HepG2 (cell line): ENCODE results near the gene PLSCR5. TPM values are rescaled to one million over a fixed set of nuclear protein-coding genes. Genes with fewer than 3 reads are reported as not detected.

Experiments used
- ATAC-seq: fragments of 200-7000 bp; cut with Tn5 transposase; 3 replicates; pipeline ENCODE4 v1.9.1; 2020; ENCODE audit warnings: mild to moderate bottlenecking, moderate library complexity
- BruUV-seq: library from RNA; stranded (reverse); fragments of 400-500 nt; replicated peaks from 2 replicates; lab custom pipeline; 2021; lab: Mats Ljungman, UMichigan
- CTCF ChIA-PET: fragments of 300-600 bp; formaldehyde crosslinking; extraction: SDS; loops from one replicate; lab custom pipeline; 2021; ENCODE audit warnings: low total read pairs, inconsistent platforms, low intra/inter-chr PET ratio; lab: Yijun Ruan, JAX
- POLR2A ChIA-PET: fragments of 350-600 bp; sonication (Branson Sonifier 250); formaldehyde crosslinking; loops from one replicate; lab custom pipeline; 2020; ENCODE audit warnings: antibody characterized with exemption, inconsistent platforms; lab: Yijun Ruan, JAX
- DNase-seq: peaks from one replicate; pipeline ENCODE4 v3.0.0-alpha.2; 2015; ENCODE audit warnings: low spot score
- FAIRE-seq: peaks from 3 replicates; lab custom pipeline; 2011; peaks lifted over from hg19 to GRCh38; lab: Jason Lieb, UNC
- H2AFZ ChIP-seq: one replicate; pipeline ENCODE4 v1.6.1; 2011; ENCODE audit warnings: low read length, inconsistent platforms
- H3K27ac ChIP-seq: fragments of 300-600 bp; 3 replicates; pipeline ENCODE4 v1.8.0; 2011; ENCODE audit warnings: mixed run types, mild to moderate bottlenecking, mixed read lengths, low read length, inconsistent platforms; ENCODE audit not compliant: insufficient read depth; ENCODE audit errors: extremely low read length
- H3K27me3 ChIP-seq, 2 experiments: fragments of 200-600 bp in 1 of 2; 2 replicates in 1 of 2; 3 replicates in 1 of 2; pipeline versions ENCODE4 v1.6.0 to v1.8.0; 2011; ENCODE audit warnings: low read length in 2 of 2, mild to moderate bottlenecking in 2 of 2, moderate library complexity in 2 of 2, inconsistent platforms in 1 of 2; ENCODE audit not compliant: insufficient read depth in 2 of 2, control insufficient read depth in 1 of 2
- H3K36me3 ChIP-seq, 2 experiments: fragments of 200-600 bp in 1 of 2; replicated peaks in 1 of 2; 2 replicates in 1 of 2; 3 replicates in 1 of 2; pipeline versions ENCODE4 v1.5.1 to v1.8.0; 2011; ENCODE audit warnings: low read length in 2 of 2, inconsistent platforms in 1 of 2; ENCODE audit not compliant: insufficient read depth in 2 of 2, control insufficient read depth in 1 of 2
- H3K4me1 ChIP-seq: 2 replicates; pipeline ENCODE4 v1.5.1; 2012; ENCODE audit warnings: low read length, inconsistent platforms; ENCODE audit not compliant: insufficient read depth
- H3K4me2 ChIP-seq: 2 replicates; pipeline ENCODE4 v1.6.0; 2011; ENCODE audit warnings: low read depth, low read length, inconsistent platforms
- H3K4me3 ChIP-seq, 3 experiments: fragments of 200-600 bp in 1 of 3; sonication (generic), shearing (Covaris generic) in 1 of 3; replicated peaks in 1 of 3; 2 replicates each; pipeline ENCODE4 v1.5.1; 2011 to 2016; ENCODE audit warnings: low read length in 3 of 3, inconsistent platforms in 2 of 3, low read depth in 2 of 3, mild to moderate bottlenecking in 2 of 3, control low read depth in 1 of 3, mixed read lengths in 1 of 3; ENCODE audit not compliant: insufficient read depth in 1 of 3
- H3K79me2 ChIP-seq: one replicate; pipeline ENCODE4 v1.6.1; 2011; ENCODE audit warnings: low read length, inconsistent platforms; ENCODE audit not compliant: insufficient read depth
- H3K9ac ChIP-seq: 2 replicates; pipeline ENCODE4 v1.6.0; 2011; ENCODE audit warnings: mild to moderate bottlenecking, low read depth, low read length, inconsistent platforms; ENCODE audit not compliant: insufficient read depth
- H3K9me3 ChIP-seq: 2 replicates; pipeline ENCODE4 v1.5.1; 2012; ENCODE audit warnings: mild to moderate bottlenecking, low read length
- H4K20me1 ChIP-seq: 2 replicates; pipeline ENCODE4 v1.6.0; 2011; ENCODE audit warnings: inconsistent platforms, mild to moderate bottlenecking, low read length, moderate library complexity; ENCODE audit not compliant: insufficient read depth
- CHD4 ChIP-seq: fragments of 200-600 bp; sonication (generic); IDR thresholded peaks from 2 replicates; pipeline ENCODE4 v1.7.0; 2017; ENCODE audit warnings: mild to moderate bottlenecking, low read length, borderline replicate concordance
- GMEB1 ChIP-seq: sonication (generic); formaldehyde crosslinking; IDR thresholded peaks from 2 replicates; pipeline ENCODE4 v1.5.1; 2020; ENCODE audit warnings: missing genetic modification reagents, mild to moderate bottlenecking, borderline replicate concordance
- HDAC2 ChIP-seq: sonication (generic); formaldehyde crosslinking; IDR thresholded peaks from 2 replicates; pipeline ENCODE4 v1.4.0; 2020; ENCODE audit warnings: missing genetic modification reagents
- NFYB ChIP-seq: sonication (generic); formaldehyde crosslinking; IDR thresholded peaks from 2 replicates; pipeline ENCODE4 v1.4.0; 2020; ENCODE audit warnings: missing genetic modification reagents
- ZMYM2 ChIP-seq: sonication (generic); formaldehyde crosslinking; IDR thresholded peaks from 2 replicates; pipeline ENCODE4 v1.8.0; 2022; ENCODE audit warnings: mild to moderate bottlenecking, missing genetic modification reagents
- ZNF12 ChIP-seq: sonication (generic); formaldehyde crosslinking; IDR thresholded peaks from 2 replicates; pipeline ENCODE4 v1.5.0; 2020; ENCODE audit warnings: missing genetic modification reagents
- ZNF574 ChIP-seq: sonication (generic); formaldehyde crosslinking; IDR thresholded peaks from 2 replicates; pipeline ENCODE4 v1.4.0; 2020; ENCODE audit warnings: missing genetic modification reagents
- ZNF839 ChIP-seq: sonication (generic); formaldehyde crosslinking; IDR thresholded peaks from 2 replicates; pipeline ENCODE4 v1.4.0; 2020; ENCODE audit warnings: missing genetic modification reagents, mild to moderate bottlenecking, borderline replicate concordance
- WGBS: methylation state at CpG from one replicate; pipeline ENCODE4 v1.1.6; 2017; ENCODE audit warnings: low lambda C conversion rate; 5-methylcytosine and 5-hydroxymethylcytosine counted together
- in situ Hi-C: cut with HindIII; loops from 2 replicates; pipeline ENCODE4 v1.10.0; 2017; ENCODE audit warnings: low pct_unique_long_range_greater_than_20kb; ENCODE audit not compliant: extremely low pct_ligation_motif_present
- intact Hi-C: fragments of 100-400 bp; cut with micrococcal nuclease; formaldehyde crosslinking; loops from one replicate; pipeline ENCODE4 v1.10.0; 2022; ENCODE audit not compliant: unreplicated experiment
- polyA plus RNA-seq, 8 experiments: library from polyadenylated mRNA; depleted of rRNA in 3 of 8; stranded (reverse) in 7 of 8; unstranded in 1 of 8; fragments of >200 nt; fragmentation: Illumina TruSeq in 4 of 8; extraction: Trizol in 4 of 8; gene quantifications; 2 replicates each; pipeline versions ENCODE4 v1.2.1 to v1.2.3, GENCODE V29; 2011 to 2016; ENCODE audit warnings: low read depth in 4 of 8, missing spikeins in 1 of 8, mixed read lengths in 1 of 8; ENCODE audit not compliant: insufficient read depth in 1 of 8
- total RNA-seq, 5 experiments: library from RNA; depleted of rRNA; stranded (reverse); fragments of >200 nt; fragmentation: Illumina TruSeq; extraction: Trizol; gene quantifications; 2 replicates each; pipeline ENCODE4 v1.2.3, GENCODE V29; 2016; ENCODE audit warnings: low read depth in 1 of 5

Gene PLSCR5
- total and polyA plus RNA-seq, 2 of the 13 experiments (the other 11 are each of a cell fraction or from before 2014, with no cell fraction given) = 0.50 TPM; not detected in 1

- Histone ChIP-seq H3K9me3 (no peaks in the 10 kb centered on the region), H3K4me2 (no peak overlapping the region), H3K36me3 (no peaks in the 10 kb centered on the region), H3K27ac (no peak overlapping the region), H3K4me3 (no peak overlapping the region), H3K27me3 (peaks cover 0 to 4% of the 10 kb centered on the region in 2 experiments; a peak in 1 of 5 replicates), H4K20me1 (no peaks in the 10 kb centered on the region), H3K9ac (no peak overlapping the region), H3K79me2 (no peaks in the 10 kb centered on the region), H3K4me1 (no peaks in the 10 kb centered on the region), H2AFZ (no peak overlapping the region)
- no peak for DNase-seq
- ATAC-seq = no peak
- ChIA-PET CTCF (no interaction called here), POLR2A (no interaction called here)
- TF ChIP-seq ZNF12 (no peak), ZNF574 (CRISPR knock-in tag) (no peak), ZNF839 (CRISPR knock-in tag) (no peak), NFYB (no peak), HDAC2 (no peak), ZMYM2 (CRISPR knock-in tag) (no peak), CHD4 (no peak), GMEB1 (CRISPR knock-in tag) (no peak)
- intact Hi-C loops = no loop called here
- no TSS peak for BruUV-seq
- in situ Hi-C loops = no loop called here
- no peak for FAIRE-seq
- 3% methylated on average over 3 of the region's 3 CpGs for WGBS
Measured at GRCh38 chr3:146559388-146559787, 45.8 kb downstream of the PLSCR5 start.
